Suprapubic skin (tissue), 3 donors: ENCODE data around the gene AIG1.

Source experiments
- CTCF ChIP-seq, 2 donors: fragments of 200-600 bp in 1 of 2; fragments of 450-650 bp in 1 of 2; sonication (generic) in 1 of 2; IDR thresholded peaks; one replicate each; pipeline ENCODE4 v1.5.1; 2016 to 2019; ENCODE audit warnings: antibody characterized with exemption in 2 of 2, mild to moderate bottlenecking in 1 of 2, moderate library complexity in 1 of 2
- POLR2A ChIP-seq, 2 donors: fragments of 450-650 bp; IDR thresholded peaks; one replicate each; pipeline ENCODE4 v1.6.1; 2017; ENCODE audit warnings: antibody characterized with exemption in 2 of 2, mild to moderate bottlenecking in 2 of 2, moderate library complexity in 2 of 2

GRCh38 chr6:143368426-143368825 lies 307.7 kb downstream of the AIG1 start:
- TF ChIP-seq CTCF (IDR thresholded peaks at IDR 0.05) (no peak), POLR2A (IDR thresholded peaks at IDR 0.05) (no peak)
